Right atrium auricular region (tissue), 2 donors: ENCODE data around the gene DOCK3. TPM values are rescaled to one million over a fixed set of nuclear protein-coding genes. Genes with fewer than 3 reads are reported as not detected.
"Not testable (repeated sequence)": the region's sequence is repeated elsewhere in the genome, so short reads cannot be mapped to it uniquely, and the experiment has no call there.

ENCODE experiments used
- DNase-seq: peaks from one replicate; pipeline ENCODE4 v3.0.0-alpha.2; 2019; ENCODE audit warnings: low spot score
- H3K27ac ChIP-seq, 2 donors: fragments of 200-600 bp; sonication (generic); 1 replicate in 1 of 2; 2 replicates in 1 of 2; pipeline ENCODE4 v1.5.1; 2016 to 2019
- H3K27me3 ChIP-seq, 2 donors: fragments of 200-600 bp; sonication (generic); one replicate each; pipeline versions ENCODE4 v1.5.1 to v1.6.0; 2017 to 2019
- H3K36me3 ChIP-seq: fragments of 200-600 bp; sonication (generic); one replicate; pipeline ENCODE4 v1.5.1; 2016
- H3K4me1 ChIP-seq, 2 donors: fragments of 200-600 bp; sonication (generic); one replicate each; pipeline versions ENCODE4 v1.5.1 to v1.6.0; 2017 to 2019
- H3K4me3 ChIP-seq, 2 donors: fragments of 200-600 bp; sonication (generic); 1 replicate in 1 of 2; 2 replicates in 1 of 2; pipeline ENCODE4 v1.5.1; 2017 to 2019; ENCODE audit warnings: mild to moderate bottlenecking in 1 of 2, moderate library complexity in 1 of 2
- H3K9me3 ChIP-seq, 2 donors: fragments of 200-600 bp; sonication (generic); one replicate each; pipeline ENCODE4 v1.5.1; 2019
- CTCF ChIP-seq, 2 donors: fragments of 200-600 bp; sonication (generic); IDR thresholded peaks; one replicate each; pipeline ENCODE4 v1.5.1; 2019; ENCODE audit warnings: antibody characterized with exemption in 2 of 2
- total RNA-seq, 2 donors: library from RNA; depleted of rRNA; stranded (reverse); fragments of >200 nt; gene quantifications; one replicate each; pipeline ENCODE4 v1.1.0, GENCODE V29; 2016

Gene DOCK3
- total RNA-seq, 2 donors from 2014 or later = 2.7 to 4.6 TPM

GRCh38 chr3:50675179-50676030 lies 678 bp downstream of the DOCK3 start:
- peak in 1 of 2 donors; percentile 70 for TF ChIP-seq CTCF (IDR thresholded peaks at IDR 0.05)
- Histone ChIP-seq H3K27me3 (peaks cover 0 to 7% of the 10 kb centered on the region in 2 donors), H3K36me3 (no peaks in the 10 kb centered on the region)

GRCh38 chr3:50676031-50676705 lies 1.4 kb downstream of the DOCK3 start:
- peaks cover 0 to 7% of the 10 kb centered on the region in 2 donors for H3K27me3 ChIP-seq
- no peaks in the 10 kb centered on the region for H3K36me3 ChIP-seq
- H3K27ac ChIP-seq = no peak overlapping the region
- H3K4me3 ChIP-seq = no peak overlapping the region
- H3K4me1 ChIP-seq = peaks cover 0 to 10% of the 10 kb centered on the region in 2 donors
- no peak for TF ChIP-seq CTCF (IDR thresholded peaks at IDR 0.05)
- no peak for DNase-seq
- H3K9me3 ChIP-seq = no peaks in the 10 kb centered on the region

More at GRCh38 chr3:50675179-50676030, 678 bp downstream of the DOCK3 start:
- peaks cover 0 to 10% of the 10 kb centered on the region in 2 donors for H3K4me1 ChIP-seq
- peak; percentile 38 for DNase-seq
- no peak overlapping the region for H3K27ac ChIP-seq
- peak overlapping the region; percentile 47 to 58 for H3K4me3 ChIP-seq
- no peaks in the 10 kb centered on the region for H3K9me3 ChIP-seq

- H3K4me1 ChIP-seq = peaks cover 0 to 4% of the 10 kb centered on the region in 2 donors
- H3K27ac ChIP-seq = peak overlapping the region; percentile 27 to 76
- no peak overlapping the region for H3K4me3 ChIP-seq
- no peak for TF ChIP-seq CTCF (IDR thresholded peaks at IDR 0.05)
- no peaks in the 10 kb centered on the region for H3K27me3 ChIP-seq
- DNase-seq = no peak
- no peaks in the 10 kb centered on the region for H3K9me3 ChIP-seq
- no peaks in the 10 kb centered on the region for H3K36me3 ChIP-seq
These were observed 12.5 kb downstream of the DOCK3 start for GRCh38 chr3:50687127-50687751.

- no peaks in the 10 kb centered on the region for H3K27me3 ChIP-seq
- no peaks in the 10 kb centered on the region for H3K36me3 ChIP-seq
- TF ChIP-seq CTCF (IDR thresholded peaks at IDR 0.05) = no peak
- H3K4me1 ChIP-seq = peaks cover 0 to 4% of the 10 kb centered on the region in 2 donors
- no peaks in the 10 kb centered on the region for H3K9me3 ChIP-seq
- H3K4me3 ChIP-seq = no peak overlapping the region
- peak overlapping the region; percentile 27 to 76 for H3K27ac ChIP-seq
- no peak for DNase-seq
These were observed 13.2 kb downstream of the DOCK3 start for GRCh38 chr3:50687916-50688315.

- not testable (repeated sequence) for H3K27me3 ChIP-seq, H3K9me3 ChIP-seq, DNase-seq, H3K4me1 ChIP-seq, H3K36me3 ChIP-seq, H3K27ac ChIP-seq, H3K4me3 ChIP-seq
These were observed 13.9 kb downstream of the DOCK3 start for GRCh38 chr3:50688602-50689001.

GRCh38 chr3:50689558-50689957 lies 14.8 kb downstream of the DOCK3 start:
- no peaks in the 10 kb centered on the region for H3K9me3 ChIP-seq
- no peaks in the 10 kb centered on the region for H3K27me3 ChIP-seq
- H3K4me1 ChIP-seq = peaks cover 0 to 4% of the 10 kb centered on the region in 2 donors
- DNase-seq = no peak
- H3K36me3 ChIP-seq = no peaks in the 10 kb centered on the region
- no peak overlapping the region for H3K4me3 ChIP-seq
- no peak overlapping the region for H3K27ac ChIP-seq
- TF ChIP-seq CTCF (IDR thresholded peaks at IDR 0.05) = no peak
